Upper lobe of left lung (tissue), 6 donors: Measurements from ENCODE around the gene SLC12A7. TPM values are rescaled to one million over a fixed set of nuclear protein-coding genes. Genes with fewer than 3 reads are reported as not detected.

Experiments used
- ATAC-seq, 2 donors: fragments of 200-7000 bp; cut with Tn5 transposase; one replicate each; pipeline ENCODE4 v1.9.1; 2022; ENCODE audit warnings: mild to moderate bottlenecking in 2 of 2, moderate library complexity in 2 of 2; ENCODE audit not compliant: low FRiP score in 2 of 2
- DNase-seq, 2 donors: peaks; one replicate each; pipeline ENCODE4 v3.0.0-alpha.2; 2019 to 2020
- H3K27ac ChIP-seq, 4 donors: fragments of 200-600 bp; sonication (generic); one replicate each; pipeline ENCODE4 v1.5.1; 2016 to 2019
- H3K27me3 ChIP-seq, 4 donors: fragments of 200-600 bp; sonication (generic); one replicate each; pipeline ENCODE4 v1.5.1; 2017 to 2019
- H3K36me3 ChIP-seq, 4 donors: fragments of 200-600 bp; sonication (generic); one replicate each; pipeline ENCODE4 v1.5.1; 2016 to 2019
- H3K4me1 ChIP-seq, 4 donors: fragments of 200-600 bp; sonication (generic); one replicate each; pipeline ENCODE4 v1.5.1; 2018 to 2019
- H3K4me3 ChIP-seq, 4 donors: fragments of 200-600 bp; sonication (generic); one replicate each; pipeline ENCODE4 v1.5.1; 2017 to 2019; ENCODE audit warnings: mild to moderate bottlenecking in 2 of 4, moderate library complexity in 1 of 4
- H3K9me3 ChIP-seq, 4 donors: fragments of 200-600 bp; sonication (generic); one replicate each; pipeline ENCODE4 v1.5.1; 2018 to 2019
- EP300 ChIP-seq, 4 donors: sonication (generic); formaldehyde crosslinking; IDR thresholded peaks; one replicate each; pipeline ENCODE4 v1.5.1; 2017; ENCODE audit warnings: antibody characterized with exemption in 4 of 4, control low read depth in 2 of 4
- POLR2A ChIP-seq, 4 donors: fragments of 450-650 bp; IDR thresholded peaks; one replicate each; pipeline ENCODE4 v1.5.1; 2016 to 2017; ENCODE audit warnings: antibody characterized with exemption in 4 of 4, mild to moderate bottlenecking in 2 of 4
- POLR2AphosphoS5 ChIP-seq, 2 donors: sonication (generic); formaldehyde crosslinking; IDR thresholded peaks; one replicate each; pipeline ENCODE4 v1.5.1; 2017; ENCODE audit warnings: antibody characterized with exemption in 2 of 2
- WGBS, 2 donors: methylation state at CpG; one replicate each; pipeline ENCODE4 v1.1.5; 2017 to 2018; 5-methylcytosine and 5-hydroxymethylcytosine counted together
- total RNA-seq, 6 donors: library from RNA; depleted of rRNA in 4 of 6; stranded (reverse); fragments of >200 nt in 4 of 6; gene quantifications; one replicate each; pipeline versions ENCODE4 v1.1.0 to v1.2.1, GENCODE V29; 2016 to 2021
- TF ChIP-seq, protein P1 (sequence below), 6 experiments: fragments of 450-650 bp in 4 of 6; fragments of 200-600 bp in 2 of 6; sonication (generic) in 2 of 6; IDR thresholded peaks; one replicate each; pipeline ENCODE4 v1.5.1; 2016 to 2019; ENCODE audit warnings: antibody characterized with exemption in 6 of 6
- donor health status: DM: no; HTN: no; CAD: no; lungs with moderate emphysema.
- donor health status: DM: no; HTN: yes; CAD: no; lungs with severe emphysema.

The SLC12A7 gene
- total RNA-seq, 6 donors from 2014 or later = 31.3 to 138 (median 48.5) TPM

DNA sequence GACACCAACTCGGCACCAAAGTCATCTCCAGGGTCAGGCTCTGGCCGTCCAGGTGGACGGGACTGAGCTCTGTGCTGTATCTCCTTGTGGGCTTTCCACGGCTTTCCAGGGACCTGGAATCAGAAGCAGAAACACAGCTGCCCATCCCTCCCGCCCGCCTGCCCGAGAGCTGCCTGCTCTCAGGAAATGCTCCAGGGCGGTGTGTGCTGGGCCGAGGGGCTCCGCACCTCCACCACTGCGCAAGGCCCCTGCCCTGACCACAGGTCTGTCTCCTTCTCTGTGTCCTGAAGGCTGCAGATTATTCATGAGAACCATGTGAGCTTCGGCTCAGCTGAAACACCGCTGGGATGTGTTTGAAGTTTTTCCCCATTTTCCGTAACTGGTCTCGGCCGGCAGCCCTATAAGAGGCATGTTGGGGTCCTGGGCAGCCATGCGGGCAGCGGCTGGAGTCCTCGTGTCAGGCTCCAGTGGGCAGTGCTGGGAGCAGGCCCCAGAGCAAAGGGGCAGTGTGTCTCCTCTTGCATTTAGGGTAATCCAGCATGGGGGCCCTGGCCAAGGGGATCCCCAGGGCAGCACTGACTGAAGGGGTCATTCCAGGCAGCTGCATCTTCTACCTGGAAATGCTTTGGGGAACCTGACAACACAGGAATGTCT, 80.4 kb downstream of the SLC12A7 start:
- Histone ChIP-seq H3K9me3 (no peaks in the 10 kb centered on the region), H3K27me3 (no peaks in the 10 kb centered on the region), H3K4me3 (no peak overlapping the region), H3K36me3 (no peaks in the 10 kb centered on the region), H3K4me1 (no peaks in the 10 kb centered on the region), H3K27ac (no peak overlapping the region)
- 91 to 93% methylated on average over 4 to 16 of the region's 19 CpGs for WGBS, 2 donors
- DNase-seq = peak in 1 of 2 donors; percentile 54
- no peak for ATAC-seq
- TF ChIP-seq, protein P1, sequence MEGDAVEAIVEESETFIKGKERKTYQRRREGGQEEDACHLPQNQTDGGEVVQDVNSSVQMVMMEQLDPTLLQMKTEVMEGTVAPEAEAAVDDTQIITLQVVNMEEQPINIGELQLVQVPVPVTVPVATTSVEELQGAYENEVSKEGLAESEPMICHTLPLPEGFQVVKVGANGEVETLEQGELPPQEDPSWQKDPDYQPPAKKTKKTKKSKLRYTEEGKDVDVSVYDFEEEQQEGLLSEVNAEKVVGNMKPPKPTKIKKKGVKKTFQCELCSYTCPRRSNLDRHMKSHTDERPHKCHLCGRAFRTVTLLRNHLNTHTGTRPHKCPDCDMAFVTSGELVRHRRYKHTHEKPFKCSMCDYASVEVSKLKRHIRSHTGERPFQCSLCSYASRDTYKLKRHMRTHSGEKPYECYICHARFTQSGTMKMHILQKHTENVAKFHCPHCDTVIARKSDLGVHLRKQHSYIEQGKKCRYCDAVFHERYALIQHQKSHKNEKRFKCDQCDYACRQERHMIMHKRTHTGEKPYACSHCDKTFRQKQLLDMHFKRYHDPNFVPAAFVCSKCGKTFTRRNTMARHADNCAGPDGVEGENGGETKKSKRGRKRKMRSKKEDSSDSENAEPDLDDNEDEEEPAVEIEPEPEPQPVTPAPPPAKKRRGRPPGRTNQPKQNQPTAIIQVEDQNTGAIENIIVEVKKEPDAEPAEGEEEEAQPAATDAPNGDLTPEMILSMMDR (IDR thresholded peaks at IDR 0.05) = no peak
- TF ChIP-seq EP300 (IDR thresholded peaks at IDR 0.05) (no peak), POLR2A (IDR thresholded peaks at IDR 0.05) (no peak), POLR2AphosphoS5 (IDR thresholded peaks at IDR 0.05) (no peak)

DNA sequence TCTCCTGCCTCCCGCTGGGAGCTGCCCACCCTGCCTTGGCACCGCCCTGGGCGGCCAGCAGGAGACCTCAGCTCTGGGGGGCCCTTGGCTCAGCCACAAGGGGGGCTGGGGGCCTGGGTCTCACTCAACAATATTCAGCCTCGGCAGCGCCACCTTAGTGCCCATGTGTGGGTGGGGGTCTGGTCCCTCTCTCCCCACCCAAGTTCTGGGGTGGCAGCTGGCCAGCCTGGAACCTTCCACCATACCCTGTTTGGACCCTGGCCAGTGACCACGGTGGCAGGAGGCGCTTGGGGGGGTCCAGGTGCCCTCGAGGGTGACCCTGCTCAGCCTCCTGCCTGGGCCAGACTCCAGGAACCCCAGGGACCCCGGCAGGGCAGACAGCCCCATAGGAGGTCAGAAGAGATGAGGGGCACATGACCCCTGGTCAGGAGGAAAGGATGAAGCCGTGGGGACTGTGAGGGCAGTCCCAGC, 81.0 kb downstream of the SLC12A7 start:
- ATAC-seq = no peak
- no peak overlapping the region for H3K4me3 ChIP-seq
- peak in 1 of 2 donors; percentile 59 for DNase-seq
- H3K9me3 ChIP-seq = no peaks in the 10 kb centered on the region
- no peaks in the 10 kb centered on the region for H3K4me1 ChIP-seq
- H3K27me3 ChIP-seq = no peaks in the 10 kb centered on the region
- TF ChIP-seq POLR2AphosphoS5 (IDR thresholded peaks at IDR 0.05) = no peak
- TF ChIP-seq EP300 (IDR thresholded peaks at IDR 0.05) = no peak
- TF ChIP-seq, protein P1 (IDR thresholded peaks at IDR 0.05) = no peak
- TF ChIP-seq POLR2A (IDR thresholded peaks at IDR 0.05) = no peak
- no peak overlapping the region for H3K27ac ChIP-seq
- 64 to 68% methylated on average over 7 to 10 of the region's 10 CpGs for WGBS, 2 donors
- no peaks in the 10 kb centered on the region for H3K36me3 ChIP-seq

DNA sequence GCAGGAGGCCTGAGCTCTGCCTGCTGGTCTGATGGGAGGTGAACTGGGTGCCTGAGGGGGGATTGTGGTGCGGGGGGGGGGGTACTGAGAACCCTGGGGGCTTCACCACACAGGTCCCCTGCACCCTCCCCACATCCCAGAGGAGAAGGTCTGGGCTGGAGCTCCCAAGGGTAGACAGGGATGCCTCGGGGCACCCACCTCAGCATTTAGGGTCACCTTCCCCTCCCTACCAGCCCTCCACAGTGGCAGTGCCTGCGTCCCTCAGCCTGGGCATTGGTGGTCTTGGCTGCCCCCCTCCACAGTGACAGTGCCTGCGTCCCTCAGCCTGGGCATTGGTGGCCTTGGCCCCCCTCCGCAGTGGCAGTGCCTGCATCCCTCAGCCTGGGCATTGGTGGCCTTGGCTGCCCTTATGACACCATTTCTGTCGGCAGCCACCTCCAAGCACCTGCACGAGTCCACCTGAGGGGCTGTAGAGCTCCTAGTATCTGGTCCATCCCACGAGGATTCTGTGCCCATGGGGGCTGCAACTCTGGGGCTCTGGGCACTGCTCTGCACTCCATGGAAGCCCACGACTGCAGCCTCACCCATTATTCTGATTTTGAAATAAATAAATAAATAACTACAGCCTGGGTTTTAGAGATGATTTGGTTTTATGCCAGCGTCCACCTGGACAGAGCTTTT, 81.8 kb downstream of the SLC12A7 start:
- no peak for TF ChIP-seq POLR2AphosphoS5 (IDR thresholded peaks at IDR 0.05)
- Histone ChIP-seq H3K9me3 (no peaks in the 10 kb centered on the region), H3K4me3 (no peak overlapping the region), H3K36me3 (no peaks in the 10 kb centered on the region), H3K27me3 (no peaks in the 10 kb centered on the region), H3K27ac (no peak overlapping the region), H3K4me1 (no peaks in the 10 kb centered on the region)
- WGBS, 2 donors = 81% methylated on average over 4 to 6 of the region's 10 CpGs
- DNase-seq (peak in 1 of 2 donors; percentile 33), ATAC-seq (no peak)

DNA sequence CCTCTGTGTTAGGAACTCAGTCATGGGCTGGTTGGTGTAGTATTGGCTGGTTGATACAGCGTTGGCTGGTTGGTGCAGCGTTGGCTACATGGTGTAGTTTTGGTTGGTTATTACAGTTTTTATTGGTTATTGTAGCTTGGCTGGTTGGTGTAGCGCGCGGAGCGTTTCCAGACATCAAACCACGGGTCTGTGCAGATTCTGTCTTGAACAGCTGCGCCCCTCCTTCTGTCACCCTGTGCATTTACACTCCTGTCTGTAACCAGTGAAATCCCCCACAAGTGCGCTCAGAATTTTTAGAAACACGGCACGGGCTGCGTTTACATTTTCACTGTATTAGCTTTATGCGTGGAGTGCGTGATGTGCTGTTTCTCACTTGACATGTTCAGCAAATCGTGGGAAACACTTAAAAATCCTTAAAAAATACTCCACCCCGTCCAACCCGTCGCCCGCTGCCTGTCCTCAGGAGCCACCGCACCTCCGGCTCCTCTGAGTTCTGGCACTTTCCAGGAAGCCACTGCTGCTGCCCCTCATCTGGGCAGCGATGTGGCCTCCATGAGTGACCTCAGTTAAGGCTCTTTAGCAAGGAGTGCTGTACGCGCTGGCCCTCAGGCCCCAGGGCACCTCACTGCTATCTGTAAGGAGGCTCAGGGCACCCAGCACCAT, 82.5 kb downstream of the SLC12A7 start:
- Histone ChIP-seq H3K27ac (no peak overlapping the region), H3K4me3 (no peak overlapping the region), H3K9me3 (no peaks in the 10 kb centered on the region), H3K27me3 (no peaks in the 10 kb centered on the region), H3K4me1 (no peaks in the 10 kb centered on the region), H3K36me3 (no peaks in the 10 kb centered on the region)
- 85 to 89% methylated on average over 22 to 24 of the region's 24 CpGs for WGBS, 2 donors
- peak in 1 of 2 donors; percentile 44 for DNase-seq
- no peak for ATAC-seq
- TF ChIP-seq EP300 (IDR thresholded peaks at IDR 0.05) (no peak), POLR2AphosphoS5 (IDR thresholded peaks at IDR 0.05) (no peak), POLR2A (IDR thresholded peaks at IDR 0.05) (no peak)
- TF ChIP-seq, protein P1 (IDR thresholded peaks at IDR 0.05) = no peak
